ENCODE results near the gene GLB1L. TPM values are rescaled to one million over a fixed set of nuclear protein-coding genes. Genes with fewer than 3 reads are reported as not detected.

GLB1L gene
- total and polyA plus RNA-seq, 12 donors, result 1.5 to 5.2 (median 2.4) TPM

DNA sequence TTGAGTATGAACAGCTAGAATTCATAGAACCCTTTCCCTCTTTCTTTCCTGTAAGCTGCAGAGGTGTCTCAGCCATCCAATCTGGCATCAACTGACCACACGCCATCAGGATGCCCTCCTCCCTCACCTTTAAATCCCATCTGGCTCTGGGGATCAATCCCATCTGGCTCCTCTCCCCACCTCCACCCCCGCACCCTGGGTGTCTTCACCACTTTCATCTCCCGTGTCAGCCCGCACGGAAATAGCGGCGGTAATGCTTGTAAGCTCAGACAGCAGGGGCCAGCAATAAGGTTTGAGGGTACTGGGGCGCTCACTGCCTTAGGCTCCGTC lies 7.3 kb upstream of the GLB1L start:
- TF ChIP-seq, protein P1, sequence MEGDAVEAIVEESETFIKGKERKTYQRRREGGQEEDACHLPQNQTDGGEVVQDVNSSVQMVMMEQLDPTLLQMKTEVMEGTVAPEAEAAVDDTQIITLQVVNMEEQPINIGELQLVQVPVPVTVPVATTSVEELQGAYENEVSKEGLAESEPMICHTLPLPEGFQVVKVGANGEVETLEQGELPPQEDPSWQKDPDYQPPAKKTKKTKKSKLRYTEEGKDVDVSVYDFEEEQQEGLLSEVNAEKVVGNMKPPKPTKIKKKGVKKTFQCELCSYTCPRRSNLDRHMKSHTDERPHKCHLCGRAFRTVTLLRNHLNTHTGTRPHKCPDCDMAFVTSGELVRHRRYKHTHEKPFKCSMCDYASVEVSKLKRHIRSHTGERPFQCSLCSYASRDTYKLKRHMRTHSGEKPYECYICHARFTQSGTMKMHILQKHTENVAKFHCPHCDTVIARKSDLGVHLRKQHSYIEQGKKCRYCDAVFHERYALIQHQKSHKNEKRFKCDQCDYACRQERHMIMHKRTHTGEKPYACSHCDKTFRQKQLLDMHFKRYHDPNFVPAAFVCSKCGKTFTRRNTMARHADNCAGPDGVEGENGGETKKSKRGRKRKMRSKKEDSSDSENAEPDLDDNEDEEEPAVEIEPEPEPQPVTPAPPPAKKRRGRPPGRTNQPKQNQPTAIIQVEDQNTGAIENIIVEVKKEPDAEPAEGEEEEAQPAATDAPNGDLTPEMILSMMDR (IDR thresholded peaks at IDR 0.05), result no peak
- H3K27me3 ChIP-seq, result peaks cover 0 to 22% (median 0%) of the 10 kb centered on the region in 7 donors
- H3K36me3 ChIP-seq, result peaks cover 0 to 35% (median 7%) of the 10 kb centered on the region in 9 donors
- no peak for DNase-seq
- WGBS, 2 donors, result 14 to 18% methylated on average over 9 of the region's 9 CpGs
- peak overlapping the region in 9 of 10 donors; percentile 54 to 95 (median 82) for H3K4me3 ChIP-seq
- H3K9me3 ChIP-seq, result no peaks in the 10 kb centered on the region
- peak in 3 of 8 donors; percentile 1 to 2 (median 1) for ATAC-seq
- peaks cover 27 to 73% (median 56%) of the 10 kb centered on the region in 9 donors for H3K4me1 ChIP-seq
- intact Hi-C loops (cut with DNase I), result loop anchor here in 2 of 10 donors (2.0 kb wide), 2 partner anchors 26 to 42 kb away; partner anchors contain the start of gene DNAJB2 (in 2 of the 2)
- peak overlapping the region in 9 of 10 donors; percentile 6 to 99 (median 84) for H3K27ac ChIP-seq

DNA sequence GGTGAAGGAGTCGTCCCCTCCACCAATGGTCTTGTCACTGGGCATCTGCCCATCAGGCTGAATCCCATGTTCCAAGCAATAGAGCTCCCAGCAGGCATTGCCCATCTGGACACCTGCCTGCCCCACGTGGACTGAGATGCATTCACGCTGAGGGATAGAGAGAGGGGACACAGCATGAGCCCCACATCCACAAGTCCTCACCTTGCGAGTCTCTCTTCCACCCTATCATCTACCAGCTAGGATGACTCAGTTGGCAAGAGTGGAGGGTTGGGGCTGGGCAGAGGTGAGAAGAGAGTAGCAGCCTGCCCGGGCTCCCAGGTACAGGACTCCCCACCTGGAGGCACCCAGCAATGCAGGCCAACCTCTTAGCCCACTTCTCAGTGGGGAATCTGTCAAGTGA lies 6.8 kb upstream of the GLB1L start:
- DNase-seq, result no peak
- peaks cover 0 to 40% (median 7%) of the 10 kb centered on the region in 9 donors for H3K36me3 ChIP-seq

DNA sequence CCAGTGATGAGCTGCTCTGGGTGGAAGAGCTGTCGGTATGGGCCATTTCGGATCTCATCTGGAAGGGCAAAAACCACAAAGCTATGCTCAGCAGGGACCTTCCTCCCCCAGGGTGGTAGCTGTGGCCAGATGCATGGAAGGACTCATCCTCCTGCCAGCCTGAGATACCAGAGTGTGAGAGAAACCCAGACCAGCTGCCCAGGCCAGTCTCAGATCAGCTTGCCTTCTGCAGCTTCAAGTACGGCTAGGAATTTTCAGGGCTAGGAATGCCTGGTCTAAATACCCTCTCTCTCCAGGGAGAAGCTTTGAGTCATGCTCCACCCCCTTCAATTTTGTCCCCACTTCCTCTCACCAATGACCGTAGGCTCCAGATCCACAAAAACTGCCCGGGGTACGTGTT lies 6.4 kb upstream of the GLB1L start:
- Histone ChIP-seq H3K27me3 (peaks cover 0 to 14% (median 0%) of the 10 kb centered on the region in 7 donors), H3K4me3 (peak overlapping the region in 5 of 10 donors; percentile 67 to 84 (median 82)), H3K4me1 (peaks cover 27 to 82% (median 65%) of the 10 kb centered on the region in 9 donors), H3K27ac (peak overlapping the region in 7 of 10 donors; percentile 80 to 99 (median 89)), H3K36me3 (peaks cover 0 to 43% (median 7%) of the 10 kb centered on the region in 9 donors), H3K9me3 (no peaks in the 10 kb centered on the region)
- intact Hi-C loops (cut with DNase I), result loop anchor here in 2 of 10 donors (2.0 kb wide), 2 partner anchors 27 to 43 kb away; partner anchors contain the start of gene DNAJB2 (in 2 of the 2)
- WGBS, 2 donors, result 66 to 69% methylated on average over 6 of the region's 6 CpGs
- ATAC-seq (no peak), DNase-seq (no peak)
- TF ChIP-seq, protein P1 (IDR thresholded peaks at IDR 0.05), result no peak

More for the DNA sequence above, 6.8 kb upstream of the GLB1L start:
- peak overlapping the region in 8 of 10 donors; percentile 80 to 99 (median 86) for H3K27ac ChIP-seq
- intact Hi-C loops (cut with DNase I), result loop anchor here in 2 of 10 donors (2.0 kb wide), 2 partner anchors 27 to 43 kb away; partner anchors contain the start of gene DNAJB2 (in 2 of the 2)
- H3K27me3 ChIP-seq, result peaks cover 0 to 18% (median 0%) of the 10 kb centered on the region in 7 donors
- no peaks in the 10 kb centered on the region for H3K9me3 ChIP-seq
- TF ChIP-seq, protein P1 (IDR thresholded peaks at IDR 0.05), result no peak
- whole genome bisulfite sequencing, 2 donors, result 57 to 60% methylated on average over 5 of the region's 5 CpGs
- no peak for ATAC-seq
- H3K4me1 ChIP-seq, result peaks cover 27 to 77% (median 61%) of the 10 kb centered on the region in 9 donors
- peak overlapping the region in 6 of 10 donors; percentile 67 to 95 (median 82) for H3K4me3 ChIP-seq

DNA sequence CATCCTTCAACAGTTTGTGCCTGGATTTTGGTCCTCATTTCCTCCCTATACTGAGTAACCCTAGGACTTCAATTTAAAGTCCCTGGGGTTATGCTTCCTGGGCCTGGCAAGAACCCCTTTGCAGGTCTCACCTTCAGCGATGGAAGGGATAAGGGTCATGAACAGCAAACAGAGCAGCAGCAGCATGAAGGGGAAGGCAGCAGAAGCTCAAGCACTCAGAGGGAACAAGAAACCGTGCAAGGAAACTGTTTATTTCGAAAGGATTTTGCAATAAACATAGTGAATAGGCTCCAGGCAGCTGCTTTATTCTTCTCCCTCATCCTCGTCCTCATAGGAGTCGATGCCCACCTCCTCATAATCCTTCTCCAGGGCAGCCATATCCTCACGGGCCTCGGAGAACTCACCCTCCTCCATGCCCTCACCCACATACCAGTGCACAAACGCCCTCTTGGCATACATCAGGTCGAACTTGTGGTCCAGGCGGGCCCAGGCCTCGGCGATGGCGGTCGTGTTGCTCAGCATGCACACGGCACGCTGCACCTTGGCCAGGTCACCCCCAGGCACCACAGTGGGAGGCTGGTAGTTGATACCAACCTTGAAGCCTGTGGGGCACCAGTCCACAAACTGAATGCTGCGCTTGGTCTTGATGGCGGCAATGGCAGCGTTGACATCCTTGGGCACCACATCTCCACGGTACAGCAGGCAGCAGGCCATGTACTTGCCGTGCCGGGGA lies 5.0 kb upstream of the GLB1L start:
- no peak for DNase-seq
- peaks cover 35 to 92% (median 75%) of the 10 kb centered on the region in 9 donors for H3K4me1 ChIP-seq

More for the DNA sequence above, 5.0 kb upstream of the GLB1L start:
- Histone ChIP-seq H3K27ac (peak overlapping the region; percentile 24 to 99 (median 76)), H3K4me3 (peak overlapping the region in 3 of 10 donors; percentile 2 to 22 (median 17)), H3K9me3 (no peaks in the 10 kb centered on the region), H3K36me3 (peaks cover 0 to 43% (median 7%) of the 10 kb centered on the region in 9 donors), H3K27me3 (peaks cover 0 to under 1% (median 0%) of the 10 kb centered on the region in 7 donors)
- ATAC-seq, result no peak
- intact Hi-C loops (cut with DNase I), result no loop called here
- TF ChIP-seq, protein P1 (IDR thresholded peaks at IDR 0.05), result no peak
- WGBS, 2 donors, result 90 to 91% methylated on average over 22 of the region's 22 CpGs

Data from heart right ventricle (tissue), 16 donors.